ENCODE results near the gene GMDS.

GMDS gene

GRCh38 chr6:1612974-1613306 lies 632.5 kb downstream of the GMDS start:
- no peak for DNase-seq (ENCODE audit: low spot score)

- DNase-seq (ENCODE audit: low spot score): no peak
Observed at GRCh38 chr6:1612299-1612973, 633.0 kb downstream of the GMDS start.

GRCh38 chr6:1611572-1612298 lies 633.7 kb downstream of the GMDS start:
- DNase-seq (ENCODE audit: low spot score): no peak

GRCh38 chr6:1611322-1611571 lies 634.2 kb downstream of the GMDS start:
- DNase-seq (ENCODE audit: low spot score): no peak

GRCh38 chr6:1610497-1611321 lies 634.7 kb downstream of the GMDS start:
- no peak for DNase-seq (ENCODE audit: low spot score)

- DNase-seq (ENCODE audit: low spot score): no peak
Observed at GRCh38 chr6:1609648-1610496, 635.5 kb downstream of the GMDS start, which contains the start of gene FOXC1. TSS of gene FOXC1 (plus strand) at chr6:1609915. CDS start at chr6:1610446, 531 bp downstream.

GRCh38 chr6:1609041-1609647 lies 636.3 kb downstream of the GMDS start:
- DNase-seq (ENCODE audit: low spot score): no peak

GRCh38 chr6:1608222-1609040 lies 637.0 kb downstream of the GMDS start:
- DNase-seq (ENCODE audit: low spot score): no peak

- DNase-seq (ENCODE audit: low spot score): no peak
Observed at GRCh38 chr6:1607516-1608221, 637.7 kb downstream of the GMDS start.

- no peak for DNase-seq (ENCODE audit: low spot score)
Observed at GRCh38 chr6:1606780-1607515, 638.5 kb downstream of the GMDS start.

- no peak for DNase-seq (ENCODE audit: low spot score)
Observed at GRCh38 chr6:1605893-1606779, 639.3 kb downstream of the GMDS start.

- DNase-seq (ENCODE audit: low spot score): no peak
Observed at GRCh38 chr6:1605004-1605892, 640.2 kb downstream of the GMDS start.

- peak; percentile 32 for DNase-seq (ENCODE audit: low spot score)
Observed at GRCh38 chr6:1604158-1605003, 641.0 kb downstream of the GMDS start.

- DNase-seq (ENCODE audit: low spot score): no peak
Observed at GRCh38 chr6:1603708-1604107, 641.7 kb downstream of the GMDS start.

- no peak for DNase-seq (ENCODE audit: low spot score)
Observed at GRCh38 chr6:1602049-1602713, 643.2 kb downstream of the GMDS start.
